Stomach smooth muscle (tissue), 2 donors: ENCODE results near the gene ARID4A.
"Not testable (repeated sequence)": the region's sequence is repeated elsewhere in the genome, so short reads cannot be mapped to it uniquely, and the experiment has no call there.

ENCODE experiments used
- H3K27ac ChIP-seq: one replicate; pipeline ENCODE4 v1.7.0; 2013; ENCODE audit warnings: mild to moderate bottlenecking, low read length, inconsistent platforms
- H3K27me3 ChIP-seq, 2 donors: one replicate each; pipeline ENCODE4 v1.7.0; 2013; ENCODE audit warnings: low read length in 2 of 2; ENCODE audit not compliant: insufficient read depth in 2 of 2, control insufficient read depth in 1 of 2
- H3K36me3 ChIP-seq, 2 donors: one replicate each; pipeline ENCODE4 v1.7.0; 2013; ENCODE audit warnings: low read length in 2 of 2; ENCODE audit not compliant: control insufficient read depth in 2 of 2, insufficient read depth in 2 of 2
- H3K4me1 ChIP-seq: one replicate; pipeline ENCODE4 v1.7.0; 2013; ENCODE audit warnings: low read length; ENCODE audit not compliant: control insufficient read depth, insufficient read depth
- H3K4me3 ChIP-seq, 2 donors: one replicate each; pipeline ENCODE4 v1.7.0; 2013; ENCODE audit warnings: low read length in 2 of 2
- H3K9ac ChIP-seq, 2 donors: one replicate each; pipeline ENCODE4 v1.7.0; 2013; ENCODE audit warnings: low read length in 2 of 2, mild to moderate bottlenecking in 1 of 2
- H3K9me3 ChIP-seq, 2 donors: one replicate each; pipeline ENCODE4 v1.7.0; 2013; ENCODE audit warnings: low read length in 2 of 2; ENCODE audit not compliant: control insufficient read depth in 2 of 2
- donor health status: healthy.
- donor health status: Pancreatic carcinoma.

Gene ARID4A

GRCh38 chr14:58315606-58316005 is 17.3 kb downstream of the ARID4A start:
- H3K27me3 ChIP-seq, result no peaks in the 10 kb centered on the region
- peaks cover 10 to 14% of the 10 kb centered on the region in 2 donors for H3K36me3 ChIP-seq
- no peak overlapping the region for H3K9ac ChIP-seq
- no peak overlapping the region for H3K4me3 ChIP-seq
- H3K9me3 ChIP-seq, result no peaks in the 10 kb centered on the region
- no peaks in the 10 kb centered on the region for H3K4me1 ChIP-seq
- H3K27ac ChIP-seq, result no peak overlapping the region

GRCh38 chr14:58327019-58327418 is 28.7 kb downstream of the ARID4A start:
- no peaks in the 10 kb centered on the region for H3K4me1 ChIP-seq
- H3K27me3 ChIP-seq, result no peaks in the 10 kb centered on the region
- H3K27ac ChIP-seq, result no peak overlapping the region
- H3K36me3 ChIP-seq, result peaks cover 14 to 30% of the 10 kb centered on the region in 2 donors
- no peak overlapping the region for H3K4me3 ChIP-seq
- H3K9me3 ChIP-seq, result no peaks in the 10 kb centered on the region
- H3K9ac ChIP-seq, result no peak overlapping the region

DNA sequence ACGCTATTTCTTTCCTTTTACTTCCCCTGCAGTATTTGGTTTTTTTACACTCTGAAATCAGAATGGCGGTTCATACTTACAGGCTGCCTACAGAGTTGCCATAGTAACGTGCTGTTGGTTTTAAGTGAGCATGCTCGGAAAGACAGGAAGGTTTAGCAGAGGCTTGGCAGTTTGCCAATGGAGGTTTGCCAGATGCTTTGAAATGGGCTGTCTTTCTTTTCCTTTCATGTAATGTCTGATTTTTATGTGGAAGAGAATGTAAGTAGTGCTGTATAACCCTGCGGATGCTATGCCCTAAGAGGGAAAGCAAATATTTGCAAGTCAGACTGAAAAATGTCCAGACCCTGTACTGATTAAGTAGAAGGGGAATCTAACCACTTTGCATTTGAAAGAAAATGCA is 32.8 kb downstream of the ARID4A start:
- peaks cover 3 to 13% of the 10 kb centered on the region in 2 donors for H3K36me3 ChIP-seq
- peak overlapping the region in 1 of 2 donors; percentile 30 for H3K9ac ChIP-seq
- H3K27me3 ChIP-seq, result no peaks in the 10 kb centered on the region
- H3K4me1 ChIP-seq, result no peaks in the 10 kb centered on the region
- H3K4me3 ChIP-seq, result peak overlapping the region; percentile 53 to 57
- peak overlapping the region; percentile 26 for H3K27ac ChIP-seq
- H3K9me3 ChIP-seq, result no peaks in the 10 kb centered on the region

GRCh38 chr14:58332561-58332960 is 34.2 kb downstream of the ARID4A start:
- no peak overlapping the region for H3K4me3 ChIP-seq
- H3K9ac ChIP-seq, result no peak overlapping the region
- peaks cover 3 to 5% of the 10 kb centered on the region in 2 donors for H3K36me3 ChIP-seq
- H3K27me3 ChIP-seq, result no peaks in the 10 kb centered on the region
- H3K9me3 ChIP-seq, result no peaks in the 10 kb centered on the region
- no peak overlapping the region for H3K27ac ChIP-seq
- no peaks in the 10 kb centered on the region for H3K4me1 ChIP-seq

DNA sequence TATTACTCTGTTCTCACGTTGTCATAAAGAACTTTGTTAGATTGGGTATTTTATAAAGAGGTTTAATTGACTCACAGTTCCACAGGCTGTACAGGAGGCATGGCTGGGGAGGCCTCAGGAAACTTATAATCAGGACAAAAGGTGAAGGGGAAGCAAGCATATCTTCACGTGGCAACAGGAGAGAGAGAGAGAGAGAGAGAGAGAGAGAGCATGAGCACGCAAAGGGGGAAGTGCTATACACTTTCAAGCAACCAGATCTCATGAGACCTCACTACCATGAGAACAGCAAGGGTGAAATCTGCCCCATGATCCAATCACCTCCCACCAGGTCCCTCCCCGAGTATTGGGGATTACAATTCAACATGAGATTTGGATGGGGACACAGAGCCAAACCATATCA is 41.3 kb downstream of the ARID4A start:
- not testable (repeated sequence) for H3K9me3 ChIP-seq, H3K36me3 ChIP-seq, H3K4me3 ChIP-seq, H3K4me1 ChIP-seq, H3K27me3 ChIP-seq, H3K9ac ChIP-seq, H3K27ac ChIP-seq

DNA sequence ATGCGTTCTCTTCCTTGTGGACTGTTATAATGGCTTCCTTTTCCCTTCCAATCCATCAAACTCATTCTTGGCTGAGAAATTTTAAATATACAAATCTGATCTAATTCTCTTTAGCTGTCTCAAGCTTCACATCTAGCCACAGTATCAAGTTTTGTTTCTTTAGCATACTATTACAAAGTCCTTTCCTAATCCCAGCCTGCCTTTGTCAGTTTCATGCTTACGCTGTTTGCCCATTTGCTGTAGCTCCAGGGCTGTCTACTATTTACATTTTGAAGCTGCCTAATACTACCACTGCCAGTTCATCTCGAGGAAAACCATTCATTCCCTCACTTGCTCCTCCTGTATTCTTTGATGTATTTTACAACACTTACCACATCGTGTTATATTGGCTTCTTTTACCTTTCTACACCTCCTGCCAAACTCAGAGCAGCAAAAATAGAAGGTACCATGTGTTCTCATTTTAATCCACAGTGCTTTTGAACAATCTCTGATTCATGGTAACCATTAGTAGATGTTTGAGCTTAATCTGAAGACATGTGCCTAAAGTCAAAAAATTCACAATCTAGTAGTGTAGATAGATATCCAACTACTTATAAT is 42.9 kb downstream of the ARID4A start:
- peaks cover 0 to 10% of the 10 kb centered on the region in 2 donors for H3K36me3 ChIP-seq
- H3K9me3 ChIP-seq, result no peaks in the 10 kb centered on the region
- no peaks in the 10 kb centered on the region for H3K27me3 ChIP-seq
- H3K4me3 ChIP-seq, result no peak overlapping the region
- H3K9ac ChIP-seq, result no peak overlapping the region
- H3K27ac ChIP-seq, result no peak overlapping the region
- peaks cover 2% of the 10 kb centered on the region for H3K4me1 ChIP-seq

DNA sequence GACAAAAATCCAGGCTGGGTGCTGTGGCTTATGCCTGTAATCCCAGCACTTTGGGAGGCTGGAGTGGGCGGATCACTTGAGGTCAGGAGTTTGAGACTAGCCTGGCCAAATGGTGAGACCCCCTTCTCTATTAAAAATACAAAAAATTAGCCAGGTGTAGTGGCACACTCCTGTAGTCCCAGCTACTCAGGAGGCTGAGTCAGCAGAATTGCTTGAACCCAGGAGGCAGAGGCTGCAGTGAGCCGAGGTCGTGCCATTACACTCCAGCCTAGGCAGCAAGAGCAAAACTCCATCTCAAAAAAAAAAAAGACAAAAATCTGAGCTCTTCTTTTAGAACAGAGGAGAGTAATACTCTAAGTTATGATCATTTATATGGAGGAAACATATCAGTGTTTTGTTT is 45.2 kb downstream of the ARID4A start:
- not testable (repeated sequence) for H3K9ac ChIP-seq, H3K9me3 ChIP-seq, H3K27me3 ChIP-seq, H3K4me3 ChIP-seq, H3K27ac ChIP-seq, H3K4me1 ChIP-seq
- H3K36me3 ChIP-seq, result peaks cover 11 to 17% of the 10 kb centered on the region in 2 donors

- Histone ChIP-seq H3K9me3 (no peaks in the 10 kb centered on the region), H3K4me3 (peak overlapping the region; percentile 45 to 59), H3K27ac (no peak overlapping the region), H3K36me3 (peaks cover 5 to 14% of the 10 kb centered on the region in 2 donors), H3K4me1 (no peaks in the 10 kb centered on the region), H3K9ac (peak overlapping the region; percentile 7 to 54), H3K27me3 (no peaks in the 10 kb centered on the region)
These were observed 55.4 kb downstream of the ARID4A start for GRCh38 chr14:58353516-58354299.

DNA sequence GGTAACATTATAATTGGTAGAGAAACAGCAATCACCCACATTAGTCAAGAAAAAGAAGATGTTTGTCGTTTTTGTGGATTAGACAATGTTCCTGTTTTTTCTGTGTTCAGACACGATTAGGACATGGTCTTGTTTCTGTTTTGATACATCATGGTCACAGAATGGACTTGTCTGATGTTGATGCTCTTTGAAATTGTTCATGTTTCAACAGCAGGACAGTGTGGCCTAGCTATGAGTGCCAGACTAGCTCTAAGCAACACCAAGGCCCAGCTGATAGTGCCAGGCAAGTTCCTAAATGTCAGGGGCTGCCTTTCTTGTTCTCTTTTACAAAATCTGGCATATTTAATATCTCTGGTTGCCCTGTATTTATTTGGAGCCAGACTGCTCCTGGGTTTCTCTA is 56.5 kb downstream of the ARID4A start:
- Histone ChIP-seq H3K36me3 (peaks cover 5 to 13% of the 10 kb centered on the region in 2 donors), H3K4me1 (no peaks in the 10 kb centered on the region), H3K4me3 (no peak overlapping the region), H3K27ac (no peak overlapping the region), H3K27me3 (no peaks in the 10 kb centered on the region), H3K9ac (no peak overlapping the region), H3K9me3 (no peaks in the 10 kb centered on the region)

DNA sequence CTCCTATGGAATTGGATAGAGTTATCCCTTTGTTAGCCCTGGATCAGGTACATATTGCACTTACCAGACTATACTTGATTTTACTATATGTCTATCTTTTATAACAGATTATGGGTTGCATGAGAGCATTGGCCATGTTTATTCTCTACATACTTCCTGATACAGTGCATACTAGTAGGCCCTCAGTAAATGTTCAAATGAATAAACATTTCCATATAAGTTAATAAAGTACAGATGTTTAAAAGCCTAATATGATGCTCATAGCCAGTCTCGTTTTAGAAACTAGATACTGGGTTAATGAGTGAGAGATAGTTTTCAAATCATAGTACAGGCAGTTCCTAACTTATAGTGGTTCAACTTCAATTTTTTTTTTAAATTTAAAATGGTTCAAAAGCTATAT is 57.9 kb downstream of the ARID4A start:
- no peak overlapping the region for H3K9ac ChIP-seq
- no peaks in the 10 kb centered on the region for H3K27me3 ChIP-seq
- no peaks in the 10 kb centered on the region for H3K4me1 ChIP-seq
- H3K9me3 ChIP-seq, result no peaks in the 10 kb centered on the region
- no peak overlapping the region for H3K27ac ChIP-seq
- no peak overlapping the region for H3K4me3 ChIP-seq
- peaks cover 8 to 19% of the 10 kb centered on the region in 2 donors for H3K36me3 ChIP-seq

DNA sequence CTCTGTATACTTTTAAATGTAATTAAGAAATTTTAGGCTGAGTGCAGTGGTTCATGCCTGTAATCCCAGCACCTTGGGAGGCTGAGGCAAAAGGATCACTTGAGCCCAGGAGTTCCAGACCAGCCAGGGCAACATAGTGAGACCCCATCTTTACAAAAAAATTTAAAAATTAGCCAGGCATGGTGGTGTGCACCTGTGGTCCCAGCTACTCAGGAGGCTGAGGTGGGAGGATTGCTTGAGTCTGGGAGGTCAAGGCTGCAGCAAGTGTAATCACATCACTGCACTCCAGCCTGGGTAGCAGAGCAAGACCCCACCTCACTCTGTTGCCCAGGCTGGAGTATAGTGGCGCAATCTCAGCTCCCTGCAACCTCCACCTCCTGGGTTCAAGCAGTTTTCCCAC is 63.9 kb downstream of the ARID4A start:
- not testable (repeated sequence) for H3K9me3 ChIP-seq, H3K9ac ChIP-seq, H3K4me3 ChIP-seq, H3K27me3 ChIP-seq, H3K4me1 ChIP-seq, H3K27ac ChIP-seq
- H3K36me3 ChIP-seq, result peaks cover 18 to 38% of the 10 kb centered on the region in 2 donors
